ENCODE measurements around the gene HOXC4. TPM values are rescaled to one million over a fixed set of nuclear protein-coding genes. Genes with fewer than 3 reads are reported as not detected.

The HOXC4 gene
- total RNA-seq, 1 donor from 2014 or later, result not detected

- H3K27me3 ChIP-seq (ENCODE audit: insufficient read depth, low read length), result peaks cover 93% of the 10 kb centered on the region
- FAIRE-seq, result no peak
- no peak overlapping the region for H3K4me3 ChIP-seq (ENCODE audit: insufficient read depth, low read depth, low read length)
- H3K27ac Mint-ChIP-seq (ENCODE audit: unreplicated experiment), result no peak overlapping the region
- no peaks in the 10 kb centered on the region for H4K20me1 ChIP-seq (ENCODE audit: insufficient read depth, low read length)
- H3K36me3 ChIP-seq (ENCODE audit: insufficient read depth, low read length), result no peaks in the 10 kb centered on the region
- TF ChIP-seq CTCF (IDR thresholded peaks at IDR 0.05; ENCODE audit: insufficient read depth, low read depth, low read length) (no peak), EZH2 (IDR thresholded peaks at IDR 0.05; ENCODE audit: insufficient read depth, low read length) (no peak)
- peaks cover 95% of the 10 kb centered on the region for H3K27me3 Mint-ChIP-seq (ENCODE audit: low read depth, unreplicated experiment)
- H2AFZ ChIP-seq (ENCODE audit: low read depth, low read length), result no peak overlapping the region
- no peak overlapping the region for H3K27ac ChIP-seq (ENCODE audit: low read depth, low read length)
- no peaks in the 10 kb centered on the region for H3K4me1 Mint-ChIP-seq (ENCODE audit: low read depth, unreplicated experiment)
- DNase-seq (ENCODE audit: low read depth), result no peak
- peaks cover 2% of the 10 kb centered on the region for H3K36me3 Mint-ChIP-seq (ENCODE audit: low read depth, unreplicated experiment)
- no peaks in the 10 kb centered on the region for H3K79me2 ChIP-seq (ENCODE audit: insufficient read depth, low read length)
- H3K4me3 Mint-ChIP-seq (ENCODE audit: unreplicated experiment), result no peak overlapping the region
- peaks cover 3% of the 10 kb centered on the region for H3K9me3 ChIP-seq (ENCODE audit: insufficient read depth, low read depth, low read length)
- H3K4me2 ChIP-seq (ENCODE audit: low read length), result no peak overlapping the region
- no peak overlapping the region for H3K9ac ChIP-seq (ENCODE audit: low read length)
- peaks cover 13% of the 10 kb centered on the region for H3K9me3 Mint-ChIP-seq (ENCODE audit: unreplicated experiment)
- no peaks in the 10 kb centered on the region for H3K4me1 ChIP-seq (ENCODE audit: insufficient read depth, low read length)
Observed at GRCh38 chr12:54044425-54045103, 9.1 kb upstream of the HOXC4 start.

GRCh38 chr12:54045401-54045800 is 8.2 kb upstream of the HOXC4 start:
- no peaks in the 10 kb centered on the region for H3K79me2 ChIP-seq (ENCODE audit: insufficient read depth, low read length)
- no peaks in the 10 kb centered on the region for H3K9me3 ChIP-seq (ENCODE audit: insufficient read depth, low read depth, low read length)

More at GRCh38 chr12:54045401-54045800, 8.2 kb upstream of the HOXC4 start:
- H3K9me3 Mint-ChIP-seq (ENCODE audit: unreplicated experiment), result peaks cover 11% of the 10 kb centered on the region
- Histone ChIP-seq H3K27ac (ENCODE audit: low read depth, low read length) (no peak overlapping the region), H3K4me2 (ENCODE audit: low read length) (no peak overlapping the region), H4K20me1 (ENCODE audit: insufficient read depth, low read length) (no peaks in the 10 kb centered on the region), H3K9ac (ENCODE audit: low read length) (no peak overlapping the region), H3K4me1 (ENCODE audit: insufficient read depth, low read length) (no peaks in the 10 kb centered on the region), H3K27me3 (ENCODE audit: insufficient read depth, low read length) (peaks cover 93% of the 10 kb centered on the region), H2AFZ (ENCODE audit: low read depth, low read length) (no peak overlapping the region), H3K36me3 (ENCODE audit: insufficient read depth, low read length) (no peaks in the 10 kb centered on the region), H3K4me3 (ENCODE audit: insufficient read depth, low read depth, low read length) (no peak overlapping the region)
- peaks cover 94% of the 10 kb centered on the region for H3K27me3 Mint-ChIP-seq (ENCODE audit: low read depth, unreplicated experiment)
- no peaks in the 10 kb centered on the region for H3K36me3 Mint-ChIP-seq (ENCODE audit: low read depth, unreplicated experiment)
- no peaks in the 10 kb centered on the region for H3K4me1 Mint-ChIP-seq (ENCODE audit: low read depth, unreplicated experiment)
- H3K27ac Mint-ChIP-seq (ENCODE audit: unreplicated experiment), result no peak overlapping the region
- TF ChIP-seq EZH2 (IDR thresholded peaks at IDR 0.05; ENCODE audit: insufficient read depth, low read length) (no peak), CTCF (IDR thresholded peaks at IDR 0.05; ENCODE audit: insufficient read depth, low read depth, low read length) (no peak)
- no peak overlapping the region for H3K4me3 Mint-ChIP-seq (ENCODE audit: unreplicated experiment)
- no peak for FAIRE-seq
- DNase-seq (ENCODE audit: low read depth), result no peak
